ENCODE measurements around the gene CRYBB3. TPM values are rescaled to one million over a fixed set of nuclear protein-coding genes. Genes with fewer than 3 reads are reported as not detected.
A peak's percentile ranks its signal among the peaks of the same experiment; 100 is the strongest.
"Not testable (repeated sequence)": the region's sequence is repeated elsewhere in the genome, so short reads cannot be mapped to it uniquely, and the experiment has no call there.

The CRYBB3 gene
- total RNA-seq, 1 experiment from 2014 or later: not detected

- no peak overlapping the region for H3K4me3 Mint-ChIP-seq (ENCODE audit: unreplicated experiment)
- no peak overlapping the region for H3K27ac Mint-ChIP-seq (ENCODE audit: unreplicated experiment)
- BruUV-seq (replicated peaks): no TSS peak
- no peaks in the 10 kb centered on the region for H3K9me3 Mint-ChIP-seq (ENCODE audit: unreplicated experiment)
- intact Hi-C loops (cut with micrococcal nuclease; ENCODE audit: unreplicated experiment): no loop called here
- peaks cover 26% of the 10 kb centered on the region for H3K36me3 Mint-ChIP-seq (ENCODE audit: insufficient read depth, unreplicated experiment)
- Histone ChIP-seq H3K27me3 (replicated peaks; ENCODE audit: control insufficient read depth, insufficient read depth, low read length) (no peaks in the 10 kb centered on the region), H3K4me1 (no peaks in the 10 kb centered on the region), H3K9me3 (no peaks in the 10 kb centered on the region), H3K4me3 (ENCODE audit: low read depth, low read length) (no peak overlapping the region), H3K36me3 (ENCODE audit: control insufficient read depth, insufficient read depth, low read length) (no peaks in the 10 kb centered on the region; the same call in 1 of the 2 replicates)
- CTCF ChIA-PET: no interaction called here
- DNase-seq: no peak
- H3K4me1 Mint-ChIP-seq (ENCODE audit: low read depth, unreplicated experiment): no peaks in the 10 kb centered on the region
- POLR2A ChIA-PET: no interaction called here
- TF ChIP-seq CTCF (IDR thresholded peaks at IDR 0.05; ENCODE audit: insufficient read depth in 1 of 2, low read depth in 1 of 2, low read length in 1 of 2, severe bottlenecking in 1 of 2, unreplicated experiment in 1 of 2): no peak
- H3K27me3 Mint-ChIP-seq (ENCODE audit: insufficient read depth, unreplicated experiment): no peaks in the 10 kb centered on the region
Measured at GRCh38 chr22:25177895-25178294, 21.8 kb upstream of the CRYBB3 start.

- H3K4me3 ChIP-seq (ENCODE audit: low read depth, low read length); H3K27ac Mint-ChIP-seq (ENCODE audit: unreplicated experiment); H3K27me3 ChIP-seq (replicated peaks; ENCODE audit: control insufficient read depth, insufficient read depth, low read length); H3K27me3 Mint-ChIP-seq (ENCODE audit: insufficient read depth, unreplicated experiment); H3K4me1 Mint-ChIP-seq (ENCODE audit: low read depth, unreplicated experiment); H3K4me3 Mint-ChIP-seq (ENCODE audit: unreplicated experiment); H3K4me1 ChIP-seq; H3K9me3 ChIP-seq; CTCF ChIA-PET; BruUV-seq (replicated peaks); H3K9me3 Mint-ChIP-seq (ENCODE audit: unreplicated experiment); H3K36me3 ChIP-seq (ENCODE audit: control insufficient read depth, insufficient read depth, low read length); intact Hi-C loops (cut with micrococcal nuclease; ENCODE audit: unreplicated experiment); POLR2A ChIA-PET: not testable (repeated sequence)
- peaks cover 28% of the 10 kb centered on the region for H3K36me3 Mint-ChIP-seq (ENCODE audit: insufficient read depth, unreplicated experiment)
- DNase-seq: peak in 1 of 2 experiments; percentile 10
Measured at GRCh38 chr22:25178348-25178747, 21.3 kb upstream of the CRYBB3 start.

- DNase-seq; POLR2A ChIA-PET; CTCF ChIA-PET; H3K4me1 ChIP-seq; H3K4me3 ChIP-seq (ENCODE audit: low read depth, low read length); H3K27me3 Mint-ChIP-seq (ENCODE audit: insufficient read depth, unreplicated experiment); H3K27ac Mint-ChIP-seq (ENCODE audit: unreplicated experiment); H3K27me3 ChIP-seq (replicated peaks; ENCODE audit: control insufficient read depth, insufficient read depth, low read length); H3K4me3 Mint-ChIP-seq (ENCODE audit: unreplicated experiment); H3K9me3 Mint-ChIP-seq (ENCODE audit: unreplicated experiment); H3K4me1 Mint-ChIP-seq (ENCODE audit: low read depth, unreplicated experiment); BruUV-seq (replicated peaks); intact Hi-C loops (cut with micrococcal nuclease; ENCODE audit: unreplicated experiment); H3K9me3 ChIP-seq; H3K36me3 ChIP-seq (ENCODE audit: control insufficient read depth, insufficient read depth, low read length): not testable (repeated sequence)
- H3K36me3 Mint-ChIP-seq (ENCODE audit: insufficient read depth, unreplicated experiment): peaks cover 28% of the 10 kb centered on the region
Measured at GRCh38 chr22:25178869-25179631, 20.6 kb upstream of the CRYBB3 start.

GRCh38 chr22:25182131-25183110 lies 17.2 kb upstream of the CRYBB3 start:
- Mint-ChIP-seq H3K27ac (ENCODE audit: unreplicated experiment) (no peak overlapping the region), H3K36me3 (ENCODE audit: insufficient read depth, unreplicated experiment) (peaks cover 37% of the 10 kb centered on the region), H3K27me3 (ENCODE audit: insufficient read depth, unreplicated experiment) (no peaks in the 10 kb centered on the region), H3K9me3 (ENCODE audit: unreplicated experiment) (no peaks in the 10 kb centered on the region), H3K4me3 (ENCODE audit: unreplicated experiment) (no peak overlapping the region), H3K4me1 (ENCODE audit: low read depth, unreplicated experiment) (no peaks in the 10 kb centered on the region)
- intact Hi-C loops (cut with micrococcal nuclease; ENCODE audit: unreplicated experiment): no loop called here
- Histone ChIP-seq H3K27me3 (replicated peaks; ENCODE audit: control insufficient read depth, insufficient read depth, low read length) (no peaks in the 10 kb centered on the region), H3K36me3 (ENCODE audit: control insufficient read depth, insufficient read depth, low read length) (peaks cover 2% of the 10 kb centered on the region), H3K4me1 (no peaks in the 10 kb centered on the region), H3K4me3 (ENCODE audit: low read depth, low read length) (no peak overlapping the region), H3K9me3 (no peaks in the 10 kb centered on the region)
- no peak for TF ChIP-seq CTCF (IDR thresholded peaks at IDR 0.05; ENCODE audit: insufficient read depth in 1 of 2, low read depth in 1 of 2, low read length in 1 of 2, severe bottlenecking in 1 of 2, unreplicated experiment in 1 of 2)
- BruUV-seq (replicated peaks): no TSS peak
- ChIA-PET CTCF (no interaction called here), POLR2A (no interaction called here)
- DNase-seq: no peak
